GM18520 (cell line): ENCODE data around the gene NOS1.
A peak's percentile ranks its signal among the peaks of the same experiment; 100 is the strongest.
"Not testable (repeated sequence)": the region's sequence is repeated elsewhere in the genome, so short reads cannot be mapped to it uniquely, and the experiment has no call there.

Experiments used
- ATAC-seq: cut with Tn5 transposase; IDR thresholded peaks from one replicate; pipeline ENCODE4 v1.9.1; 2021; ENCODE audit not compliant: unreplicated experiment

Gene NOS1

GRCh38 chr12:117210266-117210918 lies 151.0 kb downstream of the NOS1 start:
- ATAC-seq: no peak

- ATAC-seq: no peak
Measured at GRCh38 chr12:117209626-117210025, 151.8 kb downstream of the NOS1 start.

GRCh38 chr12:117208811-117209455 lies 152.5 kb downstream of the NOS1 start:
- no peak for ATAC-seq

- no peak for ATAC-seq
Measured at GRCh38 chr12:117208206-117208605, 153.2 kb downstream of the NOS1 start.

GRCh38 chr12:117207675-117208074 lies 153.8 kb downstream of the NOS1 start:
- ATAC-seq: no peak

- ATAC-seq: no peak
Measured at GRCh38 chr12:117202556-117202955, 158.9 kb downstream of the NOS1 start.

GRCh38 chr12:117202033-117202432 lies 159.4 kb downstream of the NOS1 start:
- no peak for ATAC-seq

- ATAC-seq: not testable (repeated sequence)
Measured at GRCh38 chr12:117199956-117200744, 161.3 kb downstream of the NOS1 start.

GRCh38 chr12:117196334-117196733 lies 165.1 kb downstream of the NOS1 start:
- not testable (repeated sequence) for ATAC-seq

- not testable (repeated sequence) for ATAC-seq
Measured at GRCh38 chr12:117195027-117195426, 166.4 kb downstream of the NOS1 start.

GRCh38 chr12:117193903-117194302 lies 167.5 kb downstream of the NOS1 start:
- ATAC-seq: no peak

GRCh38 chr12:117192581-117192980 lies 168.8 kb downstream of the NOS1 start:
- not testable (repeated sequence) for ATAC-seq

- ATAC-seq: no peak
Measured at GRCh38 chr12:117192057-117192456, 169.4 kb downstream of the NOS1 start.

- ATAC-seq: peak; percentile 79
Measured at GRCh38 chr12:117190210-117190781, 171.1 kb downstream of the NOS1 start, which contains the start of gene FBXO21. FBXO21 (minus strand) TSS chr12:117190470; CDS start chr12:117190456, 14 bp downstream.

GRCh38 chr12:117189725-117190209 lies 171.7 kb downstream of the NOS1 start:
- peak; percentile 17 for ATAC-seq

GRCh38 chr12:117188961-117189724 lies 172.3 kb downstream of the NOS1 start:
- ATAC-seq: no peak

- ATAC-seq: no peak
Measured at GRCh38 chr12:117188121-117188665, 173.2 kb downstream of the NOS1 start.

- ATAC-seq: no peak
Measured at GRCh38 chr12:117187421-117187820, 174.0 kb downstream of the NOS1 start.

- no peak for ATAC-seq
Measured at GRCh38 chr12:117182866-117183265, 178.6 kb downstream of the NOS1 start.

- ATAC-seq: not testable (repeated sequence)
Measured at GRCh38 chr12:117181468-117181843, 180.0 kb downstream of the NOS1 start.
